ENCODE measurements around the gene MELK. TPM values are rescaled to one million over a fixed set of nuclear protein-coding genes. Genes with fewer than 3 reads are reported as not detected.

The MELK gene
- polyA plus RNA-seq, 3 donors from 2014 or later: 0.18 to 1.2 TPM; not detected in 1

GRCh38 chr9:36665387-36665786 is 92.7 kb downstream of the MELK start:
- peaks cover 0 to 2% (median 0%) of the 10 kb centered on the region in 3 donors for H3K27me3 Mint-ChIP-seq (ENCODE audit: low read depth in 3 of 3)
- no peak overlapping the region for H3K27ac Mint-ChIP-seq
- no peak for DNase-seq
- peaks cover 12 to 15% of the 10 kb centered on the region in 2 donors for H3K4me1 Mint-ChIP-seq
- H3K9me3 Mint-ChIP-seq: peaks cover 0 to 2% (median 0%) of the 10 kb centered on the region in 6 donors
- peaks cover 0 to 3% (median 0%) of the 10 kb centered on the region in 3 donors for H3K36me3 Mint-ChIP-seq
- H3K4me3 Mint-ChIP-seq: no peak overlapping the region

- peaks cover 12 to 15% of the 10 kb centered on the region in 2 donors for H3K4me1 Mint-ChIP-seq
- peak overlapping the region in 1 of 6 donors; percentile 8 for H3K27ac Mint-ChIP-seq
- H3K27me3 Mint-ChIP-seq (ENCODE audit: low read depth in 3 of 3): peaks cover 0 to 2% (median 0%) of the 10 kb centered on the region in 3 donors
- no peak for DNase-seq
- peaks cover 0 to 2% (median 0%) of the 10 kb centered on the region in 6 donors for H3K9me3 Mint-ChIP-seq
- peaks cover 0 to 3% (median 0%) of the 10 kb centered on the region in 3 donors for H3K36me3 Mint-ChIP-seq
- H3K4me3 Mint-ChIP-seq: no peak overlapping the region
Observed at GRCh38 chr9:36665921-36666431, 93.3 kb downstream of the MELK start.

GRCh38 chr9:36671561-36671960 is 98.9 kb downstream of the MELK start:
- Mint-ChIP-seq H3K27ac (no peak overlapping the region), H3K36me3 (peaks cover 0 to 4% (median 0%) of the 10 kb centered on the region in 3 donors), H3K9me3 (peaks cover 0 to 2% (median 0%) of the 10 kb centered on the region in 6 donors), H3K4me3 (no peak overlapping the region), H3K4me1 (peaks cover 5% of the 10 kb centered on the region in 2 donors), H3K27me3 (ENCODE audit: low read depth in 3 of 3) (peaks cover 0 to 2% (median 0%) of the 10 kb centered on the region in 3 donors)
- DNase-seq: no peak

GRCh38 chr9:36676091-36676490 is 103.4 kb downstream of the MELK start:
- Mint-ChIP-seq H3K36me3 (peaks cover 0 to 7% (median 0%) of the 10 kb centered on the region in 3 donors), H3K27me3 (ENCODE audit: low read depth in 3 of 3) (no peaks in the 10 kb centered on the region), H3K9me3 (no peaks in the 10 kb centered on the region), H3K4me1 (no peaks in the 10 kb centered on the region), H3K27ac (no peak overlapping the region), H3K4me3 (no peak overlapping the region)
- no peak for DNase-seq

- DNase-seq: no peak
- peaks cover 0 to 6% (median 0%) of the 10 kb centered on the region in 6 donors for H3K9me3 Mint-ChIP-seq
- H3K36me3 Mint-ChIP-seq: peaks cover 0 to 7% (median 0%) of the 10 kb centered on the region in 3 donors
- no peaks in the 10 kb centered on the region for H3K4me1 Mint-ChIP-seq
- peak overlapping the region in 1 of 6 donors; percentile 0 for H3K27ac Mint-ChIP-seq
- H3K27me3 Mint-ChIP-seq (ENCODE audit: low read depth in 3 of 3): no peaks in the 10 kb centered on the region
- H3K4me3 Mint-ChIP-seq: no peak overlapping the region
Observed at GRCh38 chr9:36676778-36677485, 104.2 kb downstream of the MELK start.

- Mint-ChIP-seq H3K4me3 (no peak overlapping the region), H3K27me3 (ENCODE audit: low read depth in 3 of 3) (no peaks in the 10 kb centered on the region), H3K36me3 (peaks cover 0 to 7% (median 3%) of the 10 kb centered on the region in 3 donors), H3K27ac (no peak overlapping the region), H3K9me3 (peaks cover 0 to 9% (median 1%) of the 10 kb centered on the region in 6 donors), H3K4me1 (no peaks in the 10 kb centered on the region)
- no peak for DNase-seq
Observed at GRCh38 chr9:36677611-36678010, 104.9 kb downstream of the MELK start.

- peaks cover 0 to 12% (median 3%) of the 10 kb centered on the region in 3 donors for H3K36me3 Mint-ChIP-seq
- H3K9me3 Mint-ChIP-seq: peaks cover 0 to 9% (median 1%) of the 10 kb centered on the region in 6 donors
- no peaks in the 10 kb centered on the region for H3K4me1 Mint-ChIP-seq
Observed at GRCh38 chr9:36679710-36680109, 107.0 kb downstream of the MELK start.

GRCh38 chr9:36686471-36686870 is 113.8 kb downstream of the MELK start:
- Mint-ChIP-seq H3K36me3 (peaks cover 0 to 5% (median 3%) of the 10 kb centered on the region in 3 donors), H3K27me3 (ENCODE audit: low read depth in 3 of 3) (peaks cover 0 to 3% (median 2%) of the 10 kb centered on the region in 3 donors), H3K9me3 (peaks cover 0 to 8% (median 1%) of the 10 kb centered on the region in 6 donors), H3K4me1 (no peaks in the 10 kb centered on the region), H3K27ac (no peak overlapping the region), H3K4me3 (no peak overlapping the region)
- DNase-seq: no peak

More at GRCh38 chr9:36679710-36680109, 107.0 kb downstream of the MELK start:
- no peak for DNase-seq
- peaks cover 0 to 3% (median 0%) of the 10 kb centered on the region in 3 donors for H3K27me3 Mint-ChIP-seq (ENCODE audit: low read depth in 3 of 3)
- H3K4me3 Mint-ChIP-seq: no peak overlapping the region
- no peak overlapping the region for H3K27ac Mint-ChIP-seq

GRCh38 chr9:36690412-36691168 is 117.9 kb downstream of the MELK start:
- DNase-seq: no peak
- no peaks in the 10 kb centered on the region for H3K9me3 Mint-ChIP-seq
- H3K36me3 Mint-ChIP-seq: no peaks in the 10 kb centered on the region
- no peak overlapping the region for H3K4me3 Mint-ChIP-seq
- no peaks in the 10 kb centered on the region for H3K4me1 Mint-ChIP-seq
- no peak overlapping the region for H3K27ac Mint-ChIP-seq
- H3K27me3 Mint-ChIP-seq (ENCODE audit: low read depth in 3 of 3): peaks cover 2 to 3% (median 2%) of the 10 kb centered on the region in 3 donors

- Mint-ChIP-seq H3K9me3 (no peaks in the 10 kb centered on the region), H3K4me1 (no peaks in the 10 kb centered on the region), H3K27me3 (ENCODE audit: low read depth in 3 of 3) (peaks cover 2 to 6% (median 4%) of the 10 kb centered on the region in 3 donors), H3K4me3 (no peak overlapping the region), H3K27ac (no peak overlapping the region), H3K36me3 (no peaks in the 10 kb centered on the region)
- DNase-seq: no peak
Observed at GRCh38 chr9:36691671-36692070, 119.0 kb downstream of the MELK start.

GRCh38 chr9:36698984-36699383 is 126.3 kb downstream of the MELK start:
- no peak for DNase-seq
- H3K36me3 Mint-ChIP-seq: peaks cover 0 to 4% (median 0%) of the 10 kb centered on the region in 3 donors
- peaks cover 0 to 11% (median 6%) of the 10 kb centered on the region in 6 donors for H3K9me3 Mint-ChIP-seq
- H3K27me3 Mint-ChIP-seq (ENCODE audit: low read depth in 3 of 3): peaks cover 10 to 18% (median 15%) of the 10 kb centered on the region in 3 donors
- H3K4me3 Mint-ChIP-seq: no peak overlapping the region
- no peak overlapping the region for H3K27ac Mint-ChIP-seq
- H3K4me1 Mint-ChIP-seq: no peaks in the 10 kb centered on the region

GRCh38 chr9:36704148-36704547 is 131.5 kb downstream of the MELK start:
- no peaks in the 10 kb centered on the region for H3K4me1 Mint-ChIP-seq
- H3K4me3 Mint-ChIP-seq: no peak overlapping the region
- peaks cover 0 to 8% (median 5%) of the 10 kb centered on the region in 6 donors for H3K9me3 Mint-ChIP-seq
- H3K27ac Mint-ChIP-seq: no peak overlapping the region
- DNase-seq: no peak
- peaks cover 0 to 4% (median 0%) of the 10 kb centered on the region in 3 donors for H3K36me3 Mint-ChIP-seq
- peaks cover 6 to 18% (median 11%) of the 10 kb centered on the region in 3 donors for H3K27me3 Mint-ChIP-seq (ENCODE audit: low read depth in 3 of 3)

- DNase-seq: no peak
- Mint-ChIP-seq H3K4me1 (no peaks in the 10 kb centered on the region), H3K9me3 (no peaks in the 10 kb centered on the region), H3K36me3 (no peaks in the 10 kb centered on the region), H3K27ac (no peak overlapping the region), H3K27me3 (ENCODE audit: low read depth in 3 of 3) (peaks cover 3 to 5% (median 5%) of the 10 kb centered on the region in 3 donors), H3K4me3 (no peak overlapping the region)
Observed at GRCh38 chr9:36713515-36714490, 141.1 kb downstream of the MELK start.

Data from immature natural killer cell (primary cell).